ENCODE results near the gene TMEM45A.
"Not testable (repeated sequence)": the region's sequence is repeated elsewhere in the genome, so short reads cannot be mapped to it uniquely, and the experiment has no call there.

The TMEM45A gene

DNA sequence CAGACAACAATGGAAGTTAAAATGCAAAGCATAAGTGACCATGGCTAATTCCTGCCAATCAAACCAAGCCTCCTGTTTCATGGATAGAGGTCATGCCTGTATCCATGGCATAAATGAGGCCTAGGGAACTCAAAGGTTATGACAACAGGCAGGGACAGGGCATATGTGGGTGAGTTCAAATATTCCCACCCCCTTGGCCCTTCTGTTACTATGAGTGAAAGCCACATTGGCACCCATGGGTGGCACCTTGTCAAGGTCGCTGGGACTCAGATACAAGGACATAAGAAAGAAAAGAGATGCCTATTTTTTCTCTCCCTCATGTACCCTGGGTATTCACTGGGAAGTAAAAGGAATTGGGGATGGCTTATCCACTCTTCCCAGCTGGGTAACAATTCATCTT is 25.3 kb upstream of the TMEM45A start:
- TF ChIP-seq GATA1 (IDR thresholded peaks at IDR 0.05; ENCODE audit: low read depth, low read length): no peak
- TF ChIP-seq POLR2A (IDR thresholded peaks at IDR 0.05; ENCODE audit: low read length): no peak
- DNase-seq: no peak

DNA sequence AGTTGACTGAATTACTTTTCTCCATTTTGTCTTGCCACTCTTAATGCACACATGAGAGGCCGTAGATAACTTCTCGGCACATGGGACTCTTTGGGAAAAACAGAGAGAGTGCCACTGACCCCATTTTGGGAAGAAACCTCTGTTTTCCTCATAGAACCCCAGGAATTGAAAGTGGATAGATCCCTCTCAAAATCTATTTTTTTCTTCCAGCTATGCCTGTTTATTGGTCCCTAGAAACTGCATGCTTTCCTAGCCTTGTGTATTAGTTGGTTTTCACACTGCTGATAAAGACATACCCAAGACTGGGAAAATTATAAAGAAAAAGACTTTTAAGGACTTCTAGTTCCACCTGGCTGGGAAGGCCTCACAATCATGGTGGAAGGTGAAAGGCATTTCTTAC is 23.7 kb upstream of the TMEM45A start:
- DNase-seq: no peak
- no peak for TF ChIP-seq GATA1 (IDR thresholded peaks at IDR 0.05; ENCODE audit: low read depth, low read length)
- TF ChIP-seq POLR2A (IDR thresholded peaks at IDR 0.05; ENCODE audit: low read length): no peak

DNA sequence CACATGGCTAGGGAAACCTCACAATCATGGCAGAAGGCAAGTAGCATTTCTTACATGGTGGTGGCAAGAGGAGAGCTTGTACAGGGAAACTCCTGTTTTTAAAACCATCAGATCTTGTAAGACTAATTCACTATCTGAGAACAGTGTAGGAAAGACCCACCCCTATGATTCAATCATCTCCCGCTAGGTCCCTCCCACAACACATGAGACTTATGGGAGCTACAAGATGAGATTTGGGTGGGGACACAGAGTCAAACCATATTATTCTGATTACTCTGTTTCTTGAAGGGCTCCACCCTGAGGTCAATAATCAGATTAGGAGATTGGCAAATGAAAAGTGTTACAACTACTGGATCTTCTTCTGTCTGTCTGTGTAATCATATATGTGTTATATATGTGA is 21.5 kb upstream of the TMEM45A start:
- no peak for DNase-seq
- TF ChIP-seq GATA1 (IDR thresholded peaks at IDR 0.05; ENCODE audit: low read depth, low read length) (no peak), POLR2A (IDR thresholded peaks at IDR 0.05; ENCODE audit: low read length) (no peak)

DNA sequence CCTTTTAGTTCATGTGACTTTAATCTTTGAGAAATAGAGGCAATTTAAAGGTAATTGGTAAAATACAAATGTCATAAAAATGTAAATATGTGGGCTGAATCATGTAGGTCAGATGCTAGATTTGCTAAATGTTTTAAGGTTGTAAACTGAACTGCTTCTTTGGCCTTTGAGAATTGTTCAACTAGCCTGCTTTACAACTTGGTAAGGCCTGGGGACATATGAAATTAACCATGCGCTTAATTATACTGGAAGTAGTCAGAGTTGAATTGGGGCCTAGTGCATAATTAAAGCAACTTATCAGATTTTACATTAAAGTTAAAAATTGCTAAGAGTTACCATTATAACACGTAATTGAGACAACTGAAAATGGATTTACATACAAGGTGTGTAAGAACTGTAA is 21.0 kb upstream of the TMEM45A start:
- TF ChIP-seq GATA1 (IDR thresholded peaks at IDR 0.05; ENCODE audit: low read depth, low read length) (no peak), POLR2A (IDR thresholded peaks at IDR 0.05; ENCODE audit: low read length) (no peak)
- no peak for DNase-seq

DNA sequence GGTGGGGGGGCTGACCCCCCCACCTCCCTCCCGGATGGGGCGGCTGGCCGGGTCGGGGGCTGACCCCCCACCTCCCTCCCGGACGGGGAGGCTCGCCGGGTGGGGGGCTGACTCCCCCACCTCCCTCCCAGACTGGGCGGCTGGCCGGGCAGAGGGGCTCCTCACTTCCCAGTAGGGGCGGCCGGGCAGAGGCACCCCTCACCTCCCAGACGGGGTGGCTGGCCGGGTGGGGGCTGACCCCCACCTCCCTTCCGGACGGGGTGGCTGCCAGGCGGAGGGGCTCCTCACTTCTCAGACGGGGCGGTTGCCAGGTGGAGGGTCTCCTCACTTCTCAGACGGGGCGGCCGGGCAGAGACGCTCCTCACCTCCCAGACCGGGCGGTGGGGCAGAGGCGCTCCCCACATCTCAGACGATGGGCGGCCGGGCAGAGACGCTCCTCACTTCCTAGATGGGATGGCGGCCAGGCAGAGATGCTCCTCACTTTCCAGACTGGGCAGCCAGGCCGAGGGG is 14.5 kb upstream of the TMEM45A start:
- not testable (repeated sequence) for DNase-seq

DNA sequence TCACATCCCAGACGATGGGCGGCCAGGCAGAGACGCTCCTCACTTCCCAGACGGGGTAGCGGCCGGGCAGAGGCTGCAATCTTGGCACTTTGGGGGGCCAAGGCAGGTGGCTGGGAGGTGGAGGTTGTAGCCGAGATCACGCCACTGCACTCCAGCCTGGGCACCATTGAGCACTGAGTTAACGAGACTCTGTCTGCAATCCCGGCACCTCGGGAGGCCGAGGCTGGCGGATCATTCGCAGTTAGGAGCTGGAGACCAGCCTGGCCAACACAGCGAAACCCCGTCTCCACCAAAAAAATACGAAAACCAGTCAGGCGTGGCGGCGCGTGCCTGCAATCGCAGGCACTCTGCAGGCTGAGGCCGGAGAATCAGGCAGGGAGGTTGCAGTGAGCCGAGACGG is 13.9 kb upstream of the TMEM45A start:
- not testable (repeated sequence) for DNase-seq

DNA sequence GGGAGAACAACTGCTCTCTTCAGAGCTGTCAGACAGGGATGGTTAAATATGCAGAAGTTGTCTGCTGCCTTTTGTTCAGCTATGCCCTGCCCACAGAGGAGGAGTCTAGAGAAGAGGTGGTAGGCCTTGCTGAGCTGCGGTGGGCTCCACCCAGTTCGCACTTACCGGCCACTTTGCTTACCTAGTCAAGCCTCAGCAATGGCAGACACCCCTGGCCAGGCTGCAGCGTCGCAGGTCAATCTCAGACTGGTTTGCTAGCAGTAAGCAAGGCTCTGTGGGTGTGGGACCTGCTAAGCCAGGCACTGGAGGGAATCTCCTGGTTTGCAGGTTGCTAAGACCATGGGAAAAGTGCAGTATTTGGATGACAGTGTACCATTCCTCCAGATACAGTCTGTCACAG is 12.3 kb upstream of the TMEM45A start:
- no peak for TF ChIP-seq POLR2A (IDR thresholded peaks at IDR 0.05; ENCODE audit: low read length)
- TF ChIP-seq GATA1 (IDR thresholded peaks at IDR 0.05; ENCODE audit: low read depth, low read length): no peak
- no peak for DNase-seq

DNA sequence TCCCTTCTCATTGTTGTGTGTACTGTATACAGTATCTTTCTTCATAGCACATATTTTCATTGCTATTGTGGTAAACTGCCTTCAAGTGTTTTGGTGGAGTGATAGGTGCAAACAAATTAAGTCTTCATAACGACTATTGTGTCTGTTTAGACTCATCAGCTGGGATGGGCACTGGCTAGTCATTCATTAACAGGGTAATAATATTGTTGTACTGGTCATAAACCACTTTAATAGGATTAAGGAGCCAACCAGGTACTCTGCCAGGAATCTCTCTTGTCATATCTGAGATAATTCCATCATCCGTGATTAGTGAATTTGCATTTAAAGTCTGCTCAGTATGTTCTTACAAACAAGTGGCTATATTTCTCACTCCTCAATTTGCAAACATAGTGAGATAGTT is 10.2 kb upstream of the TMEM45A start:
- DNase-seq: no peak
- no peak for TF ChIP-seq GATA1 (IDR thresholded peaks at IDR 0.05; ENCODE audit: low read depth, low read length)
- TF ChIP-seq POLR2A (IDR thresholded peaks at IDR 0.05; ENCODE audit: low read length): no peak

DNA sequence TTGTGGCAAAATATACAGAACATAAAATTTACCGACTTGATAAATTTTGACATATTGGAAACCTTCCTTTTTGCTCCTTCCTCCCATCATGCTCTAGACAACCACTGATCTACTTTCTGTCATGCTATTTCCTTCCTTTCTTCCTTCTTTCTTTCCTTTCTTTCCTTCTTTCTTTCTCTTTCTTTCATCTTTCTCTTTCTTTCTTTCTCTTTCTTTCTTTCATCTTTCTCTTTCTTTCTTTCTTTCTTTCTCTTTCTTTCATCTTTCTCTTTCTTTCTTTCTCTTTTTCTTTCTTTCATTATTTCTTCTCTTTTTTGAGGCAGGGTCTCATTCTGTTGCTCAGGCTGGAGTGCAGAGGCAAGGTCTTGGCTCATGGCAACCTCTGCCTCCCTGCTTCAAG is 8.9 kb upstream of the TMEM45A start:
- no peak for TF ChIP-seq POLR2A (IDR thresholded peaks at IDR 0.05; ENCODE audit: low read length)
- no peak for TF ChIP-seq GATA1 (IDR thresholded peaks at IDR 0.05; ENCODE audit: low read depth, low read length)
- no peak for DNase-seq

DNA sequence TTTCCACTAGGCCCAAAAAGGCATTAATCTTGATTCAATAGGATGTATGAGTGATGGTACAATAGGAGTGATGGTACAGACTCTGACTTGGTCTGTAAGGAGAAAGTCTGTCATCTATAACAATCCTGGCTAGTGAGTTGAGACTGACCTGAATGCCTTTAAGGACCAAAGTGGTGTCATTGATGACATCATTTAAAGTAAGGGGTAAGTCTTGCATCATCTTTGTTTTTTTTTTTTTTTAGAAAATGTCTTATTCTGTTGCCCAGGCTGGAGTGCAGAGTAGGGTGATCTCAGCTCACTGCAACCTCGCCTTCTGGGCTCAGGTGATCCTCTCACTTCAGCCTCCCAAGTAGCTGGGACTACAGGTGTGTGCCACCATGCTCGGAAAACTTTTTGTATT is 5.6 kb upstream of the TMEM45A start:
- TF ChIP-seq GATA1 (IDR thresholded peaks at IDR 0.05; ENCODE audit: low read depth, low read length) (no peak), POLR2A (IDR thresholded peaks at IDR 0.05; ENCODE audit: low read length) (no peak)
- peak in 1 of 2 experiments; percentile 22 for DNase-seq

DNA sequence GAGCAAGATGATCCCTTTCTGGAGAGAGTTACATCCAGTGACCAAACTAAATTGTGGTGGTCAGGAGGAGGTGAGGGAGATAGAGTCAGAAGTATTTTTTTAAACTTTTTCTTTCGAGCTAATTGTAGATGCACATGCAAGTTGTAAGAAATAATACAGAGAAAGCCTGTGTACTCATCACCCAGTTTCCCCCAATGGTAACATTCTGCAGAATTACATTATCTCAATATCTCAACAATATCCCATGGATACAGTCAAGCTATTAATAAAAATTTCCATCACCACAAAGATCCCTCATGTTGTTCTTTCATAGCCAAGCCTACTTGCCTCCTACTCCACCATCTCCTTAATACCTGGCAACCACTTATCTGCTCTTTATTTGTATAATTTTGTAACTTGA is 3.3 kb upstream of the TMEM45A start:
- no peak for DNase-seq
- TF ChIP-seq POLR2A (IDR thresholded peaks at IDR 0.05; ENCODE audit: low read length): no peak

DNA sequence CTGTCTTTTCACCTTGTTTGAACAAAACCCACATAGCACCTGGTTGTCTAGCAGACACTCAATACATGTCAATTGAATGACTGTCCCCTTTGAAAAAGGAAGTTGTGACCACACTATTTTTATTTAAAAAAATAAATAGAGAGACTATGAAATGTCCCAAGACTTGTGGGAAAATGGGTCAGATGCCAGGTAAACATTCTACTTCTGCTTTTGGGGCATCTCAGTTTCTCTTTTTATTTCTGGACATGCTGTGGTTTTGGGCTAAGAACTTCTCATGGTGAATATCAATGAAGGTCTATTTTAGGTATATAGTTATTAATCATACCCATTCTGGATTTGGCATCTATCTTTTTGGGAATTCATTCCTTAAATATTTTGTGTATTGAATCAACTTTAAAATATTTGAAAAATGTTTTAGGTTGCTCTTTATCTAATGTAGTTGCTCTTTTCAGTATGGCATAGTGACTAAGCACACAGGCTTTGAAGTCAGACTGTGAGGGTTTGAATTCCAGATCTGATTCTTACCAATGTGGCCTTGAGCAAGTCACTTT is 4.4 kb downstream of the TMEM45A start:
- TF ChIP-seq POLR2A (IDR thresholded peaks at IDR 0.05; ENCODE audit: low read length): no peak
- DNase-seq: no peak

DNA sequence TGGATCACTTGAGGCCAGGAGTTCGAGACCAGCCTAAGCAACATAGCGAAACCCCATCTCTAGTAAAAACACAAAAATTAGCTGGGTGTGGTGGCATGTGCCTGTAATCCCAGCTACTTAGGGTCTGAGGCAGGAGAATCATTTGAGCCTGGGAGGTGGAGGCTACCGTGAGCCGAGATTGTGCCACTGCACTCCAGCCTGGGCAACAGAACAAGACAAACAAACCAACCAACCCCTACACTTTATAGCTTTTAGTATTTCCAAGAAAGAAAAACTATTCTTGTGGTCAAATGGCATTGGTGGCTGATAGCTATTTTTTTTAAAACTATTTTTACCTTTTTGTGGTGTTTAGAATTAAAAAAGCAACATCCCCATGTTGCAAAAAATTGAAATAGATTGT is 7.2 kb downstream of the TMEM45A start:
- no peak for DNase-seq
- no peak for TF ChIP-seq POLR2A (IDR thresholded peaks at IDR 0.05; ENCODE audit: low read length)
- no peak for TF ChIP-seq GATA1 (IDR thresholded peaks at IDR 0.05; ENCODE audit: low read depth, low read length)

DNA sequence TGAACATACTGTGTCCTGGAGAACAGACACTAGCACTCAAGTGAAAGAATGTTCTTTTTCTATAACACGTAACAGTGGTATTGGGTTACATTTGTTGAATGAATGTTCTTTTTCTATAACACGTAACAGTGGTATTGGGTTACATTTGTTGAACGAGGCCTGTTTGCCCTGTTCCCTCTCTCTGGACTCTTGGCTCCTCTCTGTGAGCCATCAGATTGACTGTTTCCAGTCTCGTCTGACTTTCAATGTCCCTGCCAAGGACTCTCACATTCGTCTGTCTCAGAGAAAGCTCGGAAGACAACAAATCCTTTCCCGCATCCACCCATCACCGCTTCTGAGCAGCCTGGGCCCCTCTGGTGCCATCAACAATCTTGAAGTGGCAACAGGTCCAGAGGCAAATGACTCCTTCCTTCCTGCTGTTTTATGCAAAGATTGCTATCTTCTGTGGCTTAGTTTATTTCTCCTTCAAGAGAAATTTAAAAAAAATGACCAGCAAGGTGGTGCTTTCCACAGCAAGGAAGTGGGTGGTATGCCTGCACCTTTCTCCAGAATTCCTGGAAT is 8.0 kb downstream of the TMEM45A start:
- no peak for TF ChIP-seq GATA1 (IDR thresholded peaks at IDR 0.05; ENCODE audit: low read depth, low read length)
- DNase-seq: no peak

DNA sequence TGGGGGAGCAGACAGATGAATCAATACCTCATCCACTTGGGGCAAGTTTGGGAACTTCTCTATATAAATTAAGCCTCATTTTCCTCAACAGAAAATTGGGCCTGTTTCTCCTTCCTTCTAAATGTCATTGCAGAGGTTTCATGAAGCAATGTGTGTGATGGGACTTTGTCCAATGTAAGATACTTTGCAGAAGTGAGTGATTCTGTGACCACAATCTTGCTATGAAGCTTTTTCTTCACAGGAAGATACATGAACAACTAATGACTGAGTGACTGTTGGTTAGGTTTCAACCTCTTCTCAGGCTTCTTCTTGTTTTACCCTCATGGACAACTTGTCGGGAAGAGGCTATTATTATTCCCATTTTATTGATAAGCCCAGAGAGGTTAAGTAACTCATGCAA is 11.0 kb downstream of the TMEM45A start:
- no peak for TF ChIP-seq POLR2A (IDR thresholded peaks at IDR 0.05; ENCODE audit: low read length)
- TF ChIP-seq GATA1 (IDR thresholded peaks at IDR 0.05; ENCODE audit: low read depth, low read length): no peak
- DNase-seq: no peak

DNA sequence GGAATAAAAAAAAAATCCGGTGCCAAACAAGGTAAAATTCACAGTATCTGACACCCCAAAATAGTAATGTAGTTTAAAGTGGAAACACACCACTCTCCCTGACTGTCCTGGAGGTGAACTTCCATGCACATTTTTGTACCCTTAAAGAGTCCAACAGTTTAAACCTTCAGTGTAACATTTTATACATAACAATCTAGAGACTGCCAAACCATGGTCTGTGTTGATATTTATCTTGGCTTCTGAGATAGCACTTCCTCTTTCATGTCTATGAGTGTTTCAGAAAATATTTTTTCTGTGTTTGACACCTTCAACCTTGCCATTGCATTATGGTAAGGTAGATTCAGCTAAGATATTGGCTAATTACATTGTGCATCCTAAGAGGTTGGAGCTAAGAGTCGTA is 13.9 kb downstream of the TMEM45A start:
- no peak for DNase-seq

DNA sequence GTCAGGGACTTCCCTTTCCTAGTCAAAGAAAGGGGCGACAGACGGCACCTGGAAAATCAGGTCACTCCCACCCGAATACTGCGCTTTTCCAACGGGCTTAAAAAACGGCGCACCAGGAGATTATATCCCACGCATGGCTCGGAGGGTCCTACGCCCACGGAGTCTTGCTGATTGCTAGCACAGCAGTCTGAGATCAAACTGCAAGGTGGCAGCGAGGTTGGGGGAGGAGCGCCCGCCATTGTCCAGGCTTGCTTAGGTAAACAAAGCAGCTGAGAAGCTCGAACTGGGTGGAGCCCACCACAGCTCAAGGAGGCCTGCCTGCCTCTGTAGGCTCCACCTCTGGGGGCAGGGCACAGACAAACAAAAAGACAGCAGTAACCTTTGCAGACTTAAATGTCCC is 17.4 kb downstream of the TMEM45A start:
- DNase-seq: not testable (repeated sequence)

More for the DNA sequence above, 13.9 kb downstream of the TMEM45A start:
- TF ChIP-seq POLR2A (IDR thresholded peaks at IDR 0.05; ENCODE audit: low read length) (no peak), GATA1 (IDR thresholded peaks at IDR 0.05; ENCODE audit: low read depth, low read length) (no peak)
